GM11168 (cell line): ENCODE results near the gene SLC7A6OS.

Experiments used
- in situ Hi-C: fragments of 300-500 bp; cut with MboI; formaldehyde crosslinking; loops from one replicate; pipeline ENCODE4 v1.12.0; 2022; ENCODE audit warnings: low sequenced_read_pairs; ENCODE audit not compliant: unreplicated experiment

SLC7A6OS gene

DNA sequence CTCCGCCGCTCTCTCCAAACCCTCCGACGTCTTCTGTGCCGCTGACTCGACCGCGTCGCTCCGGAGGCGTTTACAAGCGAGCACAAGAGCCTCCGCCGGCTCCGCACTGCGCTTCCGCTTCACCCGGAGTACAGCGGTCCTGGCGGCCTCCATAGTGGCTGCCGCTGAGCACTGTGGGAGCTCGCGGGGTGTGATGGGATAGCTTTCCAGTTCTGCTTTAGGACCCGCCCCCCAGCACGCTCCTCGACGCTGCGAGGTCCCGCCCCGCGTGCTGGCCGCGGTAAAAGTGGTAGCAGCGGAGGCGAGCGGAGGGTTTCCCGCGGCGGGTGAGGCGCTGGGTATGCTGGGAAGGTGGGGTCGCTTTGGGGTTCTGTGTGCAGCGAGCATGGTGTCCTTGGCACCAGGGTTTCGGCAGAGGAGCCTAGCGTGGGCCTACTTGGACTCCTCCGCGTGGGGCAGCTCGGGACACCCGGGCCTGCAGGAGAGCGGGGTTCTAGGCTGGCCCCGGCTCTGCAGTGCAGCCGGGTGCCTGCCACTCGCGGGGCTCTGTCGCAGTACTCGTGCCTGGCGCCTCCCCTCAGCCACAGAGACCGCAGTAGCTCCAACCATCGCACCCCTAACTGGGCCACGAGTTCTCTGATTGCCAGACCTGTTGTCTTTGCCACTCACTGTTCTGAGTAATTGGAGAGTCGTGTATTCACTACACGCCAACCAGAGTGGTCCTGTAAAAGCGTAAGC lies at the start of gene SLC7A6OS, which contains the start of gene PRMT7:
Gene SLC7A6OS (minus strand): TSS at position 173 of the 738 bp plus-strand sequence. CDS start 20 bp downstream, at position 153.
Gene PRMT7 (plus strand): TSS at position 246 of the 738 bp plus-strand sequence. CDS start 4,961 bp downstream, outside the sequence.
- in situ Hi-C loops: loop anchor here (5.0 kb wide), 1 partner anchor 54 kb away; no protein-coding TSS in a partner anchor

DNA sequence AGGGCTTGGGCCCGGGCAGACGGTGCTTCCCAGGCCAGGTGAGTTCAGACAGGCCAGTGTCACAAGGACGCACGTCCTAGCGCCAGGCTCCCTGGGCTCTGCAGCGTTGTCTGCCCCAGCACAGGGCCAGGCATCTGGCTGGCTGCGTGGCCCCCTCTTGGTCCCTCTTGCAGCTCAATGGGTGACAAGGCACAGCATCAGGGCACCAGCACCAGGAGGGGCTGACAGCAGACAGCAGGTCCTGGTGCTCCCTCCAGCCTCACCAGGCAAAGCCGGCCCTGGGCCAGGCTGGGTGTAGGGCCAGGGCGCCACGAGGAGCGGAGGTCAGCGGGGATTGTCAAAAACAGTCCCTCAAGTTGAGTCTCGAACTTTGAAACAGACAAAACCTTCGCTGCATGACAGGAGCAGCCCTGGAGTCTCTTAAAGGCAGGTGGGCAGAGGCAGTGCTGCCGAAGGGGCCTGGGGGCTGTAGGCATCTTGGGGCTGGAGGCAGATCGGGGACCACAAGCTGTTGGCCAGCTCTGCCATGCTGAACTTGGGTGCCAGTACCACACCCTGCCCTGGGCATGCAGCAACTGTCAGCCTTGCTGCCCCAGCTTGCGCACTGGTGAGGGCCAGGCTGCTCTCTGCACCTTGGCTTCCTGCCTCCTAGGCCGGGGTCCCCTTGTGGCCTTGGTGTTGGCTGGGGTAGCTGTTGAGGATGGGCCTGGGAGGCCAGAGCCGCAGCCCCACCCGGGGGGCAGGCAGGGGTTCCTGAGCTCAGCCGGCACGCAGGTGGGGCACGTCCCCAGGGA lies 48.8 kb upstream of the SLC7A6OS start:
- in situ Hi-C loops: no loop called here

DNA sequence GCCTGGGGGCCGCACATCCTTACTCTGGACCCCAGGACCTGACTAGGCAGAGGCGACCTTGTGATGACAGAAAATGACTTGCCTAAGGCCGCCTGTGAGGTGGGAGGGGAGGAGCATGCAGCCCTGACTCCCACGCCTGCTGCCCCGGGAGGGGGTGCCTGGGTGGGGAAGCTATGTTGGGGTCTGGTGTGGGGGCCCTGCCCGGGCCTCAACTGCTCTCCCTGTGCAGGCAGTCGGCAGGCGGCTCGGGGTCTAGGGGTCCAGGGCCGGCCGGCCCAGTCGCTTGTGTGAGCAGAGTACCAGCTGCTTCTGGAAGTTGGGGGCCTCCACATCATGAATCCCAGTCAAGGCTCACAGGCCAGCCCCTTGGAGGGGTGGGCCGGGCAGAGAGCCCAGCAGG lies 48.2 kb upstream of the SLC7A6OS start:
- in situ Hi-C loops: no loop called here

DNA sequence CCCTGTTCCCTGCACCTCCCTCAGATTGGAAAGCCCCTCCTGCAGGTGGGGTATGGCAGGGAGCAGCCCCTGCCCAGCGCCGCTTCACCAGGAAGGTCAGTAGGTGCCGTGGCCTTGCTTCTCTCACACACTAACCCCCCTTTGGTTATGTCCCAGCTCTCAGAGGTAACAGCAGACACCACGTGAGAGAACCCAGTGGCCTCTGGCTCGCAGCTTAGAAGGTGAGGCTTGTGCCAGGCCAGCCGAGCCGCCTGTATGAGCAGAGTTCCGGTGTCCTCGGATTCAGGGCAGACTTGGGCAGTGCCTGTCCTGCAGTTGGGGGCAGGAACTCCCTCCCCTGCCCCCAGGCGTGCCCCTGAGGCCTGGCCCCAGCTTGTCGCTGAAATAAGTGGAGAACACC lies 47.2 kb upstream of the SLC7A6OS start:
- in situ Hi-C loops: no loop called here

DNA sequence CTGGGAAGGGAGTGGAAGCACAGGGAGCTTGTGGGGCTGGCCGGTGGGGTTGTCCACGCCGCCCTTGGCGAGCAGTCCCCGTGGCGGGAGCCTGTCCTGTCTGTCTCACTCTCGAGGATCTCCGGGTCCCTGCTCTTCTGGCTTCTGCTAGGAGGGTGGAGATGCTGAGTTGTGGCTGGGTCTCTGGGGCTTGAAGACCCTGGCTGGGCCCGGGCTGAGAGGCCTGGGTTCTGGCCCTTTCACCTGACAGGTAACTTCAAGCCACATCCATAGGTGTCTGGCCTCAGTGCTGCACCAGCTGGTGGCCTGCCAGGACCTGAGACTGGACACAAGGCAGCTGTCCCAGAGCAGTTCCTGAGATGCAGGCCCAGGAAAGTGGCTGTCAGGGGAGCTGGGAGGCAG lies 46.8 kb upstream of the SLC7A6OS start:
- in situ Hi-C loops: no loop called here

DNA sequence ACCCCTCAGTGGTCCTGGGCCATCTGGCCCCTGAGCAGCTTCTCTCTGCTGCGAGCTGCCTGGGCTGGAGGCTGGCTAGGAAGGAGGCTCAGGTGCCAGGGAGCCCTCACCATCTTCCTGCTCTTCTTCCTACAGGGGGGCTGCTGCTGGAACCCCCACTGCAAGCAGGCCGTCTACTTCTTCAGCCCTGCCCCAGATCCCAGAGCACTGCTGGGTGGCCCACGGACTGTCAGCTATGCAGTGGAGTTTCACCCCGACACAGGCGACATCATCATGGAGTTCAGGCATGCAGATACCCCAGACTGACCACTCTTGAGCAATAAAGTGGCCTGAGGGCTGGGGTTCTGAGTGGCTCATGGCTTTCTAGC lies 46.2 kb upstream of the SLC7A6OS start:
- in situ Hi-C loops: no loop called here

DNA sequence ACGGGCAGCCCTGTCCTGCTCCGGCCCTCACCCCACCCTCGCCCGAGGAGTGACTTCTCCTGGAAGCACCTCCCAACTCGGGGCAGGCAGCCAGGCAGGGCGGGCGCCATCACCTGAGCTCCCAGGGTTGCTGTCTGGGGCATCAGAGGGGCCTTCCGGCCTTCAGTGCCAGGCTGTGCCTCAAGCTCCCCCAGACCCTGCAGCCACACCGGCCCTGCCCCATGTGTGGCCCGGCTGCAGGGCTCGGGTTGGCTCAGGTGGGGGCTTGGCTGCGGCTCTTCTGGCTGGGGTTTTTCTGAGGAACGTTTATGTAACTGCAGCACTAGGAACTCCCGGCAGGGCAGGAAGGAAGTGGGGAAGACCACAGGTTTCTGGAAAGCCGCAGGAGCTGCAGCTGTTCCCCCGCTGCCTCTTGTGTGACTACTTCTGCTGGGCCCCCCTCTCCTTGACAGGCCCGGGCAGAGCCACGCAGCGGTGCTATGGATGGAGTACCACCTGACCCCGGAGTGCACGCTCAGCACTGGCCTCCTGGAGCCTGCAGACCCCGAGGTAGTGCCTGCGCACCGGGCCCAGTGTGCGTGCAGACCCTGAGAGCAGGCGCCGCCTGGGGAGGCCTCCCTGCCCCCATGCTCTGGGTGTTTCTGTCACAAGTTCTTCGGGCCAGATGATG lies 45.6 kb upstream of the SLC7A6OS start:
- in situ Hi-C loops: no loop called here

DNA sequence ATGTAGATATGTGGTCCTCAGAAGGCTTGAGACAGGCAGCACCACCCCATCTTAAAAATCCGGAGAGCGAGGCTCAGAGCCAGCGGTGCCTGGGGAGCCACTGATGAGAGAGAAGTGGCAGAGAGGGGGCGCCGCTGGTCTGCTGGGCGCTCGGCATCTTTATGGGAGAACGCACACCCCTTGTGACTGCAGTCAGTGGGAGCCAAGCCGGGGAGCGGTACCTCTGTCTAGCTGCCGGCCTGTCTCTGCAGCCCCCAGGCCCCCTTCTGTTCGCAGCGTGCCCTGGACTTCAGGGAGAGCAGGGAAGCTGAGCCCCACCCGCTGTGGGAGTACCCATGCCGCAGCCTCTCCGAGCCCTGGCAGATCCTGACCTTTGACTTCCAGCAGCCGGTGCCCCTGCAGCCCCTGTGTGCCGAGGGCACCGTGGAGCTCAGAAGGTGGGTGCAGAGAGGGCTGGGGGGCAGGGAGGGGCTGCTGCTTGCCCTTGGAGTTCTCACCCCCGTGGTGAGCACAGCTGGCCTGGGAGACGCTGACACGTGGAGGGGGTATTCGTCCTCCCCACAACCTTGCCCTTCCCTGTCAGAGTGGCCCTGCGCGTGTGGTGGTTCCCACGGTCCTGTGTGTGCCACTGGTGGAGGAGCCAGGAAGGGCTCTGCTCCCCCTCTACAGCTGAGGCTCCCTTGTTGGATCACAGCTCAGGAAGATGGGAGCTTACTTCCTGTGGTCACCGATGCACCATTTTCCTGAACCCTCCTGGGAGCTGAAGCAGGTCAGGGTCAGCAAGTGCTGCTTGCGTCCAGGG lies 44.9 kb upstream of the SLC7A6OS start:
- in situ Hi-C loops: no loop called here

DNA sequence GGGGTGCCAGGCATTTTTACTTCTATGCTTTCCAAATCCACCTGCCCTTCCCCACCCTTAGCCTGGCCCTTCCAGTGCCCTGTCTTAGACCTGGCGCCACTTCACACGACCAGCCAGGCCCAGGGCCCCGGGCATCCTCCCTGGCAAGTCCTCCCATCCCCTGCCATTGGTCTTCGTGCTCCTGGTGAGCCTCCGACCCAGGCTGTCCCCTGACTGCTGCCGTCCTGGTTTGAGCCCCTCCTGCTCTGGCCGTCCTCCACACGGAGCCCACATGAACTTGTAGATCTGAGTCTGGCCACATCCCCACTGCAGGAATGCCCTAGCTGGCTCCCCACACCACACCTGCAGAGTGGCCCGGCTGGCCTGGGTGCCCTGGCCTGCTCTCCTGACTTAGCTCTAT lies 44.1 kb upstream of the SLC7A6OS start:
- in situ Hi-C loops: no loop called here

DNA sequence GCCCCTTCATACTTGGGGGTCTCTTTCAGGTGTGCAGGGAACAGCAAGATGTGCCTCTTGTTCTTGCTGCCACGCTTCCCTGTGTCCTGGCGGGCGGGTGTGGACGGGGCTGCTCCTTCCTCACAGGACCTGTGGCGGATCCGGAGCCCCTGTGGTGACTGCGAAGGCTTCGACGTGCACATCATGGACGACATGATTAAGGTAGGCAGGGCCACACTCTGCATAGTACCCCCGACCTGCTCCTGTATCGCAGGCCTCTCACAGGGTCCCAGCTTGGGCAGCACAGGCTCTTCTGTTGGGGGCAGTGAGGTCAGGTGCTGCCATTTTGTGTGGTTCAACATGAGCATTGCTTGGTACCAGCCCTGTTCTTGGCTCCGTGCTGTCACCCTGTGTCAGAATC lies 42.6 kb upstream of the SLC7A6OS start:
- in situ Hi-C loops: no loop called here

DNA sequence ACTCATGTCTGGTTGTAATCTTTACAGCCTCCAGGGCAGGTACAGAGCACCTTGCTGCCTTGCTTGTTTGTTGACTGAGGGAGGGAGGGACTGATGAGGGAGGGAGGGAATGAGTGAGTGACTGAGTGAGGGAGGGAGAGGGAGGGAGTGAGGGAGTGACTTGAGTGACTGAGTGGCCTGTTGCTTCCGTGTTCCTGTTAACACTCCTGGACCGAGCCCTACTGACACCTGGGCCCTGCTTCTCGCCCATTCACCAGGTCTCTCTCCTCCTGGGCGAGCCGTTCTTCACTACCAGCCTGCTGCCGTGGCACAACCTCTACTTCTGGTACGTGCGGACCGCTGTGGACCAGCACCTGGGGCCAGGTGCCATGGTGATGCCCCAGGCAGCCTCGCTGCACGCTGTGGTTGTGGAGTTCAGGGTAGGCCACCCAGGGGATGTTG lies 41.3 kb upstream of the SLC7A6OS start:
- in situ Hi-C loops: no loop called here

DNA sequence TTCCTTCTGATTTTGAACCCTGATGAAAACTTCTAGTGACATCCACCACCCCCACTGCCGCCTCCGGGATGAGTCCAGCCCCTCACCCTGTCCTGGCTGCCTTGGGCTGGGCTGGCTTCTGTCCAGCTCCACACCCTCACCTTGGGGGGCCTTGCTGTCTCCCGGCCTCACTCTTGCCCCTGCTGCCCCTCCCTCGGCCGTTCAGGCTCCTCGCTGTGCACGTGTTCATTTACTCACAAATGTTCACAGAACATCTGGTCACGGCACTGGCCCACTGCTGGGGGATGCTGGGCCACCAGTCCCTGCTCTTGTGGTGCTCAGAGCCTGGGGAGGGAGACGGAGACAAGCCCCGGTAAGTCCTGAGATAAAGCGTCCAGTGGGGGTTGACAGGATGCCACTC lies 40.7 kb upstream of the SLC7A6OS start:
- in situ Hi-C loops: no loop called here

DNA sequence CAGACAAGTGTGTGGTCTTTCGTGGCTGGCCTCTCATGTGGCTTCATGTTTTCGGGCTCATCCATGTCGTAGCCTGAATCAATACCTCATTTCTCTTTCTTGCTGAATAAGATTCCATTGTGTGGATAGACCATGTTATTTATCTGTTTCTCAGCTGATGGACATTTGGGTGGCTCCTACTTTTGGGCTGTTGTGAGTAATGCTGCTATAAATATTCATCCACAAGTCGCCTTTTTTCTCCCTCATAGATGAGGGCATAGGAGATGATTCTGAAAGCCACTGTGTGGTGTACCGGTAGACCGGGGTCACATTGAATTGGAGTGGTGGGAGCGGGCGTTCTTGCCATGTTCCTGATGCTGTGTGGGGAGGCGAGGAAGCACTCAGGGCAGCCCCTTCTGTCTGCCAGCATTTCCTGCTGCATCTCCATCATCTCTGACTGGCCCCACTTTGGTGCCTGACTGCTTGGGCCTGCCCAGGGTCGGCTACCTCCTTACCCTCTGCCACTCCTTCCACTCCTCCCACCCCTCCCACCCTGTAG lies 40.1 kb upstream of the SLC7A6OS start:
- in situ Hi-C loops: no loop called here

DNA sequence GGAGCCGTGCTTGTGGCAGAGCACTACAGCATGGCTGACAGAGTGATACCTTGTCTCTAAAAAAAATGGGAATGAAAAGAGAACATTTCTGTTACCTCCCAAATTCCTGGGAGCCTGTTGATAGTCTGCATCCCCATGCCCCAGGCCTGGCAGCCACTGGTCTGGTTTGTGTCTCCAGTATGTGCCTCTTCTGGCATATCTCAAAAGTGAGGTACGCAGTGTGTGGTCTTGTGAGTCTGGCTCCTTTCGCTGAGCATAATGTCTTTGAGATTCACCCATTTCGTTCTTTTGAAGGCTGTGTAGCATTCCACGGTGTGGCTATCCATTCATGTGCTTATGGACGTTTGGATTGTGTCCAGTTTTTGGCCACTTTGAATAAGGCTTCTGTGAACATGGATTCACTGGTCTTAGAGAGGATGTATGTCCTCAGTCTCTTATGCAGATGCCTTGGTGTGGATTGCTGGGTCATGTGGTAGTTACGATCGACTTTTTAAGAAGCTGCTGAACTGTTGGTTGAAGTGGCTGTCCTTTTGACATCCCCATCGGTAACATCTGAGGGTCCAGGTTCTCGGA lies 39.2 kb upstream of the SLC7A6OS start:
- in situ Hi-C loops: no loop called here

DNA sequence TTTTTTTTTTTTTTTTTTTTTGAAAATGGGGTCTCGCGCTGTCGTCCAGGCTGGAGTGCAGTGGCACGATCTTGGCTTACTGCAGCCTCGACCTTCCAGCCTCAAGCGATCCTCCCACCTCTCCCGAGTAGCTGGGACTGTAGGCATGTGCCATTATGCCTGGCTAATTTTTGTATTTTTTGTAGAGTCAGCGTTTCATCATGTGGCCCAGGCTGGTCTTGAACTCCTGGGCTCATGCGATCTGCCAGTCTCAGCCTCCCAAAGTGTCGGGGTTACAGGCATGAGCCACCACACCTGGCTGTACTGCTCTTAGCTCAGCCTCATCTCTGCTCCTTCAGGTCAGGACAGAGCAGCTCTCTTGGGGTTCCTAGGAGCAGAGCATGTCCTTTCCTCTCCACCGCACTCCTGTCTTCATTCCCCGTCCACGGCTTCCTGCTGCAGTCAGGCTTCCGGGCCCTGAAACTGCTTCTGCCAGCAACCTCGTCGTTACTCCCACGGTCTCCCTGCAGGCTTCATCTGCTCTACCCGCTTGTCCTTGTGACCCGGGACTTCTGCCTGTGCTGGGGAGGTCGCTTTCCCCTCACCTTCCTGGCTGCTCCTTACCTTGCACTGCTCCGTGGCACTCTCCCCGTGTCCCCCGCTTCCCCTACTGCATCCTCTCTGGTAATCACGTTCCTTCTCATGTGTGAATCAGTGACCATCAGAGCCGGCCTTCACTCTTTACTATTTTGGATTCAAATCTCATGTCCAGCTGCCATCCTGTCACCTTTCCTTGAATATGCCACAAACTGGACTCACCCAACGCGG lies 38.1 kb upstream of the SLC7A6OS start:
- in situ Hi-C loops: no loop called here

DNA sequence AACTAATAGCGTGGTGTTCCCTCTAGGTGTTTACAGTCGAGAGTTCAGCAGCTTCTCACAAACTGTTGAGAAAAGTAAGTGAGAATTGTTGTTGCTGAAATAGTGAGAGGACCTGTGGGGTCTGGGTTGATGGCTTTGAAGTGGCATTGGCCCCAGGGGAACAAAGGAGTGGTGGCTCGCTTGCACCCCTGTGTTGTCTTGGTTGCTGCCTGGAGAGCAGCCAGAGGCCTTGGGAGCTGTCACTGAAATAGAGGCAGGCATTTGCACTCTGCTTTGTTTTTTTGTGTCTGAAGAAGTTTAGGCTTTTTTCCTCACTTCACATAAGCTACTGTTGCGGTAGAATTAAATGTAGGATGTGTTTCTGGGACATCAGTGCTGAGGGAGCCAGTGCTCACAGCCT lies 36.9 kb upstream of the SLC7A6OS start:
- in situ Hi-C loops: no loop called here

DNA sequence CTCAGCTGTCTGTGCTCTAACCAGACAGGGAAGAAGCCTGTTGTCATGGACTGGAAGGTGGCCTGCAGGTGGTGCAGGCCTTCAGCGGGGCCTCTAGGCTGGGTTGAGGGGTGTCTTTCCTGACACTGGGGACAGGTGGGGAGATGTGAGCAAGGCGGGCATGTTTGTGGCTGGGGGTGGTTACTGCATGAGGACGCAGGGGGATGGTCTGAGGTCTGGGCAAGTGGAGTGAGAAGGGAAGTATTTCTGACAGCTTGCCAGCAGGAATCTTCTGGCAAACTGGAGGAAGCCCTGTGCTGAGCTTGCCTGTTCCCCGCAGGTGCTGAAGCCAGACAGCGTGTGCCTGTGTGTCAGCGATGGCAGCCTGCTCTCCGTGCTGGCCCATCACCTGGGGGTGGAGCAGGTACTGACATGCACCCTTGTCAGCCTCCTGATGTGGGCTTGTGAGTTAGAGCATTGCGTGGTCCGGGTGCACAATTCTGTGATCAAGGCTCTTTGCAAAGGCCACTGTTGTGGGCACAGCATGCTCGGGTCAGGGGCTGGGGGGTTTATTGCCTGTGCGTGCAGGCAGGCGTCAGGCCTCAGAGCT lies 36.2 kb upstream of the SLC7A6OS start:
- in situ Hi-C loops: no loop called here

DNA sequence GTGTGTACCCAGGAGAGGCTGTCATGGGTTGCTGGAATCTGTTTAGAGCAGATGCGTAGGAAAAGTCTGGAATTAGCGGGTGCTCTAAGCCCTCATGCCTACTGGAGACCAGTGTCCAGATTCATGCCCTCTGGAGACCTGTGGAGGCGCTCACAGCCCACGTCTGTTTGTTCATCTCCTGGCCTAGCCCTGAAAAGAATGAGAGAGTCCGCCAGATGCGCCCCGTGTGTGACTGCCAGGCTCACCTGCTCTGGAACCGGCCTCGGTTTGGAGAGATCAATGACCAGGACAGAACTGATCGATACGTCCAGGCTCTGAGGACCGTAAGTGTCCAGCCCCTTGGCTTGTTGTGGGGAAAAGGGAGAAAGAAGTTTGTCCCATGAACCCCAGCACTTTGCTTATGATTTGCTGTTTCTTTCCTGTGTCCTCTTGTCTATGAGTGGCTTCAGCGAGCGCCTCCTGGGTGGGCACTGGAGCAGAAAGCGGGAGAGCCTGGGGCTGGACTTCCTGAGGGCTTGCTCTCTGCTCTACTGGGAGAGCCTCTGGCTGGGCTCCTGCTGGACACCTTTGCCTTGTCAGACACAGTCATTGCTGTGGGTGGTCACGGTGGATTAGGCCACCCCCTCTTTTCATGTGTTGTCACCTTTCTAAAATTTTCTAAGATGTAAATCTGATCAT lies 35.4 kb upstream of the SLC7A6OS start:
- in situ Hi-C loops: no loop called here
